Right lobe of liver (tissue), 6 donors: ENCODE results near the gene GALNT14. TPM values are rescaled to one million over a fixed set of nuclear protein-coding genes. Genes with fewer than 3 reads are reported as not detected.

Experiments
- ATAC-seq, 4 donors: fragments of 200-7000 bp; cut with Tn5 transposase; one replicate each; pipeline ENCODE4 v1.9.1; 2020; ENCODE audit warnings: mild to moderate bottlenecking in 4 of 4, moderate library complexity in 4 of 4
- DNase-seq, 3 donors: peaks; one replicate each; pipeline ENCODE4 v3.0.0-alpha.2; 2020
- H3K27ac ChIP-seq, 3 donors: fragments of 200-600 bp; one replicate each; pipeline ENCODE4 v1.8.0; 2022
- H3K27me3 ChIP-seq, 2 donors: fragments of 200-600 bp; one replicate each; pipeline ENCODE4 v1.8.0; 2022
- H3K36me3 ChIP-seq, 4 donors: fragments of 200-600 bp; sonication (generic) in 1 of 4; one replicate each; pipeline versions ENCODE4 v1.5.1 to v1.8.0; 2017 to 2022; ENCODE audit warnings: control low read depth in 1 of 4
- H3K4me1 ChIP-seq, 4 donors: fragments of 200-600 bp; sonication (generic) in 1 of 4; one replicate each; pipeline versions ENCODE4 v1.5.1 to v1.8.0; 2017 to 2022; ENCODE audit warnings: control low read depth in 1 of 4
- H3K4me3 ChIP-seq, 3 donors: fragments of 200-600 bp; one replicate each; pipeline ENCODE4 v1.8.0; 2022
- H3K9me3 ChIP-seq, 4 donors: fragments of 200-600 bp; sonication (generic) in 1 of 4; one replicate each; pipeline versions ENCODE4 v1.5.1 to v1.8.0; 2017 to 2022; ENCODE audit warnings: control low read depth in 1 of 4
- CTCF ChIP-seq, 4 donors: fragments of 200-600 bp in 3 of 4; fragments of 450-650 bp in 1 of 4; IDR thresholded peaks; one replicate each; pipeline versions ENCODE4 v1.5.1 to v1.8.0; 2016 to 2022; ENCODE audit warnings: antibody characterized with exemption in 4 of 4, mild to moderate bottlenecking in 2 of 4
- POLR2A ChIP-seq: fragments of 450-650 bp; IDR thresholded peaks from one replicate; pipeline ENCODE4 v1.6.1; 2017; ENCODE audit warnings: antibody characterized with exemption, mild to moderate bottlenecking
- WGBS: methylation state at CpG from one replicate; pipeline ENCODE4 v1.1.6; 2018; ENCODE audit warnings: low coverage, low lambda C conversion rate; ENCODE audit not compliant: insufficient coverage; ENCODE audit errors: missing lambda C conversion rate; 5-methylcytosine and 5-hydroxymethylcytosine counted together
- intact Hi-C, 2 donors: fragments of 100-400 bp; cut with DNase I; formaldehyde crosslinking; loops; one replicate each; pipeline versions ENCODE4 v1.11.2 to v1.14.1; 2022
- total RNA-seq, 6 experiments: library from RNA; depleted of rRNA in 2 of 6; stranded (reverse); fragments of >200 nt in 2 of 6; fragmentation: NEBNext Ultra II Directional in 3 of 6; extraction: Animal tissue kit (Norgen Biotek cat#: 25700) in 3 of 6; gene quantifications; one replicate each; pipeline versions ENCODE4 v1.1.0 to v1.2.4, GENCODE V29; 2016 to 2023
- donor health status: DM: no; HTN: yes; CAD: no.
- donor health status: DM: no; HTN: no; CAD: no.
- donor health status: DM: no; HTN: no; CAD: no.
- donor health status: DM: no; HTN: yes; CAD: no.
- donor health status: DM: no; HTN: yes; CAD: no.

Gene GALNT14
- total RNA-seq, 6 experiments from 2014 or later, result 0.37 to 2.8 (median 1.0) TPM

DNA sequence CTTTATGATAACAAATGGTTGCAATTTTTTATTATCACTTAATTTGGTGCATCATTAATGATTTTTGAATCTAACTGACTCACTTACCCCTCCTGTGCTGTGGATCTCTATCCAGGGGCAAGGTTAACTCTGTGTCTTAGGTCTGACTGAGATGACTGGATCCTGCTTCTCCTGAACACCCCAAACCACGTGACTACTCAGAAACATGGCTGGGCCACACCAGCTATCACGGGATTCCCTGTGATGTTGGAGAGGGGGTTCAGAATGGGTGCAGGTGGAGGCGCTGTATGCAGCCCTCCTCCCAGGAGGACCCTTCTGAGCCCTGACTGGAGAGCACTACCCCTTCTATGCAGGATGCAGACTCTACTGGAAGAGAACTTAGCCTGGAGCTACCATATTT lies 178.6 kb downstream of the GALNT14 start:
- Histone ChIP-seq H3K27me3 (no peaks in the 10 kb centered on the region), H3K4me3 (no peak overlapping the region), H3K9me3 (no peaks in the 10 kb centered on the region), H3K4me1 (no peaks in the 10 kb centered on the region), H3K36me3 (no peaks in the 10 kb centered on the region), H3K27ac (no peak overlapping the region)
- intact Hi-C loops, result no loop called here
- TF ChIP-seq CTCF (IDR thresholded peaks at IDR 0.05), result no peak
- no peak for TF ChIP-seq POLR2A
- no CpG with 5 or more reads among the region's 3 CpGs for WGBS
- ATAC-seq, result no peak
- DNase-seq, result no peak

- ATAC-seq (no peak), DNase-seq (no peak)
- Histone ChIP-seq H3K36me3 (no peaks in the 10 kb centered on the region), H3K4me1 (no peaks in the 10 kb centered on the region), H3K4me3 (no peak overlapping the region), H3K27me3 (no peaks in the 10 kb centered on the region), H3K27ac (no peak overlapping the region), H3K9me3 (no peaks in the 10 kb centered on the region)
- no peak for TF ChIP-seq CTCF (IDR thresholded peaks at IDR 0.05)
- TF ChIP-seq POLR2A, result no peak
- 52% methylated on average over 4 of the region's 4 CpGs for WGBS
- intact Hi-C loops, result no loop called here
These were observed 179.3 kb downstream of the GALNT14 start for GRCh38 chr2:30958918-30959265.

DNA sequence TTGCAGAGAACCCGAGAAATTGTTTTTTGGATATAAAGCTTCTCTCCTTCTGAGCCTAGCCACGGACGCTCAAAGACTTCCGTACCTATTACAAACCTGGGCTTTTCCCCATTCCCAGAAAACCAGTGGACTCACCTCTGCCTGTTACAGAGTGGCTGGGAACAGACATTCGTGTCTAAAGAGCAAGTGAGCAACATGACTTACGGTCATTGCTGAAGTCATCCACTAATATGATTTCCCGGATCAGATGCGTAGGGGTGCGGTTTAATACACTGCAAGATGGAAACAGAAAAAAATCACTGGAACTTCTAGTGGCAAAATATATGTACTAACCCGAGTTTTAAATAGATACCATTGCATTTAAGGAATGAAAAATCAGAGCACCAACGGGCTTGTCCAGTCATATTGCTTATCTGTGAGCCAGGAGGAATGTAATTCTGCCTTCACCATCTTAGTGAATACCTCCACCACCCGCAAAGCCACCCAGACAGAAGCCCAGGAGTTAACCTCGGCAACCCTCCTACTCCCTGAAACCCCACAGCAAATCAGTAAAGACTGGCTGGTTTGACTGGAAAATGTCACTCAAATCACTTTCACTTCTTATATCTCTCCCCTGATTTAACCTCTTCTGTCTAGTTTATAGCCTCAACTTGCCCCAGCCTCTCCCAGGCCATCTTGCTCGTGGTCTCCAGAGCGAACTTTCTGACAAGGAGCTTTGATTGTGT lies 179.9 kb downstream of the GALNT14 start:
- Histone ChIP-seq H3K4me3 (no peak overlapping the region), H3K9me3 (no peaks in the 10 kb centered on the region), H3K27ac (no peak overlapping the region), H3K27me3 (no peaks in the 10 kb centered on the region), H3K4me1 (no peaks in the 10 kb centered on the region), H3K36me3 (no peaks in the 10 kb centered on the region)
- no peak for TF ChIP-seq CTCF (IDR thresholded peaks at IDR 0.05)
- no peak for TF ChIP-seq POLR2A
- 76% methylated on average over 14 of the region's 15 CpGs for WGBS
- no peak for DNase-seq
- ATAC-seq, result no peak
- intact Hi-C loops, result no loop called here

DNA sequence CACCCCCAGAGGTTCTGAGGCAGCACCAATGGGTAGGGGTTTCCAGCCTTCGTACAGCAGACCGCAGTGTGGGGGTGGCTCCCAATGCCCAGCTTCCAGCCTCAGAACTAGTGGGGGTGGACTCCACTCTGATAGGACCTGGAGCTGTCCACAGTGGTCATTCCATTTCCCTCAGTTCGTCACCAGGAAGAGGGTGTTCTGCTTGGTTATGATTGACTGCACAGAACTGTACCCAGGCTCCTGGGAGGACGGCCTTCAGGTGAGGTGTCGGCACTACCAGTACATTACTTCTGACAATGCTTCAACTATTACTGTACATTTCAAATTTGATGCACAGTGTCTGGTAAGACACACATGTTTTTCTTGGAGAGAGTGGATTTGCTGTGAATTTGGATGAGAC lies 180.6 kb downstream of the GALNT14 start:
- Histone ChIP-seq H3K27me3 (no peaks in the 10 kb centered on the region), H3K4me3 (no peak overlapping the region), H3K9me3 (no peaks in the 10 kb centered on the region), H3K36me3 (no peaks in the 10 kb centered on the region), H3K27ac (no peak overlapping the region), H3K4me1 (no peaks in the 10 kb centered on the region)
- 93% methylated on average over 4 of the region's 5 CpGs for WGBS
- DNase-seq (no peak), ATAC-seq (no peak)
- intact Hi-C loops, result no loop called here
- TF ChIP-seq CTCF (IDR thresholded peaks at IDR 0.05) (no peak), POLR2A (no peak)

DNA sequence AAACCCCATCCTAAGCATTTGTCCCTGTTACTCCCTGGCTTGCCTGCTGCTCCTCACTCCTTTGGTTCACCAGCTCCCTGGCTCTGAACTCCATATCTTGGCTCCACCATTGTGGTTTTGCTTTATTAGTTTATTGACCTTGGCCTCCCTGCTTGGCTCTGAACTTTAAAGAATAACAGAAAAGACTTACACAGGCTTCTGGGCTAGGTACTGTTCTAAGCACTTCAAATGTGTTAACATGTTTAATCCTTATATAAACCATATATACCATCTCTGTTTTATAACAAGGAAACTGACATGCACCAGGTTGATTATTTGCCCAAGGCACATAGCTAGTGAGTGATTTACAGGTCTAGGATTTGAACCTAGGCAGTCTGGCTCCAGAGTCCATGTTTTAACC lies 181.2 kb downstream of the GALNT14 start:
- ATAC-seq (no peak), DNase-seq (no peak)
- TF ChIP-seq POLR2A, result no peak
- Histone ChIP-seq H3K4me1 (no peaks in the 10 kb centered on the region), H3K27me3 (no peaks in the 10 kb centered on the region), H3K9me3 (no peaks in the 10 kb centered on the region), H3K4me3 (no peak overlapping the region), H3K36me3 (no peaks in the 10 kb centered on the region), H3K27ac (no peak overlapping the region)
- intact Hi-C loops, result no loop called here
